Endothelial cell of umbilical vein (primary cell): ENCODE results near the gene ARID2. TPM values are rescaled to one million over a fixed set of nuclear protein-coding genes. Genes with fewer than 3 reads are reported as not detected.
A peak's percentile ranks its signal among the peaks of the same experiment; 100 is the strongest.

Source experiments
- Bru-seq: library from RNA; stranded (reverse); fragments of 400-500 nt; gene quantifications from one replicate; lab custom pipeline; 2021; lab: Mats Ljungman, UMichigan
- BruChase-seq, 2 experiments: library from RNA; stranded (reverse); fragments of 400-500 nt; gene quantifications; one replicate each; lab custom pipeline; 2021; lab: Mats Ljungman, UMichigan
- BruUV-seq: library from RNA; stranded (reverse); fragments of 400-500 nt; replicated peaks from 2 replicates; lab custom pipeline; 2021; lab: Mats Ljungman, UMichigan
- CTCF ChIA-PET: fragments of 300-600, 350-600 bp; sonication (Branson Sonifier 250); formaldehyde crosslinking; loops from one replicate; lab custom pipeline; 2021; ENCODE audit warnings: antibody characterized with exemption, inconsistent platforms; lab: Charles Lee
- POLR2A ChIA-PET: fragments of 300-600, 350-600 bp; sonication (Branson Sonifier 250); formaldehyde crosslinking; loops from one replicate; lab custom pipeline; 2021; ENCODE audit warnings: antibody characterized with exemption, inconsistent platforms; lab: Charles Lee
- DNase-seq: peaks from one replicate; pipeline ENCODE4 v3.0.0-alpha.2; 2011; ENCODE audit warnings: low read depth, low spot score
- FAIRE-seq: peaks from 2 replicates; lab custom pipeline; 2011; peaks lifted over from hg19 to GRCh38; lab: Jason Lieb, UNC
- H2AFZ ChIP-seq: 2 replicates; pipeline ENCODE4 v1.6.0; 2012; ENCODE audit warnings: low read depth, low read length, control low read depth, inconsistent platforms
- H3K27ac ChIP-seq: 2 replicates; pipeline ENCODE4 v1.5.1; 2011; ENCODE audit warnings: low read depth, mild to moderate bottlenecking, control low read depth, low read length, moderate library complexity; ENCODE audit not compliant: insufficient read depth
- H3K27me3 ChIP-seq, 2 experiments: 2 replicates each; pipeline versions ENCODE4 v1.6.0 to v1.6.1; 2011; ENCODE audit warnings: low read length in 2 of 2, mixed read lengths in 1 of 2; ENCODE audit not compliant: control insufficient read depth in 2 of 2, insufficient read depth in 2 of 2
- H3K36me3 ChIP-seq, 2 experiments: 2 replicates in 1 of 2; 3 replicates in 1 of 2; pipeline ENCODE4 v1.5.1; 2011; ENCODE audit warnings: low read length in 2 of 2, mild to moderate bottlenecking in 1 of 2, moderate library complexity in 1 of 2; ENCODE audit not compliant: control insufficient read depth in 2 of 2, insufficient read depth in 2 of 2; ENCODE audit errors: extremely low read depth in 1 of 2
- H3K4me1 ChIP-seq: 3 replicates; pipeline ENCODE4 v1.5.1; 2011; ENCODE audit warnings: mild to moderate bottlenecking, low read length; ENCODE audit not compliant: control insufficient read depth, insufficient read depth; ENCODE audit errors: extremely low read depth
- H3K4me2 ChIP-seq: 2 replicates; pipeline ENCODE4 v1.6.1; 2011; ENCODE audit warnings: low read length, control low read depth, mixed read lengths; ENCODE audit not compliant: insufficient read depth
- H3K4me3 ChIP-seq, 3 experiments: fragments of 200-600 bp in 1 of 3; sonication (generic), shearing (Covaris generic) in 1 of 3; replicated peaks in 1 of 3; 2 replicates each; pipeline ENCODE4 v1.5.1; 2011 to 2016; ENCODE audit warnings: control low read depth in 3 of 3, low read length in 3 of 3, mild to moderate bottlenecking in 2 of 3, inconsistent platforms in 1 of 3, low read depth in 1 of 3, moderate library complexity in 1 of 3; ENCODE audit not compliant: insufficient read depth in 1 of 3
- H3K79me2 ChIP-seq: 2 replicates; pipeline ENCODE4 v1.6.0; 2012; ENCODE audit warnings: low read length, inconsistent platforms; ENCODE audit not compliant: control insufficient read depth, insufficient read depth
- H3K9ac ChIP-seq: replicated peaks from 2 replicates; pipeline ENCODE3; 2011; ENCODE audit warnings: low read length, control low read depth; ENCODE audit not compliant: insufficient read depth; ENCODE audit errors: extremely low read depth
- H3K9me1 ChIP-seq: replicated peaks from 3 replicates; pipeline ENCODE4 v1.6.0; 2011; ENCODE audit warnings: mild to moderate bottlenecking, low read length; ENCODE audit not compliant: control insufficient read depth, insufficient read depth; ENCODE audit errors: extremely low read depth
- H3K9me3 ChIP-seq: replicated peaks from 2 replicates; pipeline ENCODE4 v1.5.1; 2012; ENCODE audit warnings: low read length, inconsistent platforms; ENCODE audit not compliant: control insufficient read depth, insufficient read depth
- H4K20me1 ChIP-seq: replicated peaks from 2 replicates; pipeline ENCODE3; 2011; ENCODE audit warnings: mild to moderate bottlenecking, low read length; ENCODE audit not compliant: control insufficient read depth, insufficient read depth; ENCODE audit errors: extremely low read depth
- EZH2 ChIP-seq: IDR thresholded peaks from 2 replicates; pipeline ENCODE4 v1.6.1; 2012; ENCODE audit warnings: borderline replicate concordance, low read depth, mild to moderate bottlenecking, moderate library complexity, low read length, inconsistent platforms; ENCODE audit not compliant: severe bottlenecking
- FOS ChIP-seq: IDR thresholded peaks from 2 replicates; pipeline ENCODE4 v1.6.1; 2011; ENCODE audit warnings: mild to moderate bottlenecking, low read length, moderate library complexity, borderline replicate concordance; ENCODE audit not compliant: insufficient read depth
- GATA2 ChIP-seq: IDR thresholded peaks from 2 replicates; pipeline ENCODE4 v1.7.0; 2011; ENCODE audit warnings: low read depth, mild to moderate bottlenecking, moderate library complexity, mixed read lengths, low read length; ENCODE audit not compliant: insufficient read length, insufficient read depth
- JUN ChIP-seq: IDR thresholded peaks from 2 replicates; pipeline ENCODE4 v1.6.1; 2011; ENCODE audit warnings: borderline replicate concordance, low read depth; ENCODE audit not compliant: insufficient read length, insufficient read depth
- MAX ChIP-seq: IDR thresholded peaks from 2 replicates; pipeline ENCODE4 v1.6.1; 2011; ENCODE audit not compliant: insufficient read depth, insufficient read length
- MYC ChIP-seq: IDR thresholded peaks from one replicate; pipeline ENCODE4 v1.6.1; 2011; ENCODE audit warnings: mild to moderate bottlenecking, low read depth, low read length
- POLR2A ChIP-seq: IDR thresholded peaks from 2 replicates; pipeline ENCODE4 v1.6.1; 2012; ENCODE audit warnings: low read depth, mild to moderate bottlenecking, control low read depth, low read length
- POLR2AphosphoS5 ChIP-seq: IDR thresholded peaks from 2 replicates; pipeline ENCODE4 v1.6.1; 2012; ENCODE audit warnings: low read depth, mild to moderate bottlenecking, control low read depth, low read length, moderate library complexity; ENCODE audit not compliant: insufficient read depth
- dilution Hi-C: fragments of 300-500 bp; cut with MboI; formaldehyde crosslinking; loops from one replicate; pipeline ENCODE4 v1.15.0; 2019; ENCODE audit warnings: low sequenced_read_pairs; ENCODE audit not compliant: extremely low pct_ligation_motif_present
- intact Hi-C: fragments of 100-400 bp; cut with micrococcal nuclease; formaldehyde crosslinking; loops from one replicate; pipeline ENCODE4 v1.10.0; 2022
- long read RNA-seq: library from polyadenylated mRNA; stranded (forward); transcript quantifications from one replicate; pipeline ENCODE4 v2.0.0, GENCODE V29; 2021
- polyA minus RNA-seq, 3 experiments: library from RNA; depleted of rRNA, polyadenylated mRNA; stranded (reverse); fragments of >200 nt; gene quantifications; 1 replicate in 1 of 3; 2 replicates in 2 of 3; pipeline ENCODE4 v1.2.3, GENCODE V29; 2011
- polyA plus RNA-seq, 4 experiments: library from polyadenylated mRNA; depleted of rRNA in 3 of 4; stranded (reverse) in 3 of 4; unstranded in 1 of 4; fragments of >200 nt; gene quantifications; 2 replicates each; pipeline versions ENCODE4 v1.2.1 to v1.2.3, GENCODE V29; 2011 to 2012; ENCODE audit warnings: missing spikeins in 1 of 4
- total RNA-seq: library from RNA; stranded (reverse); gene quantifications from 2 replicates; pipeline ENCODE4 v1.2.3, GENCODE V29; 2021
- TF ChIP-seq, protein P1 (sequence below), 2 donors: IDR thresholded peaks; 1 replicate in 1 of 2; 2 replicates in 1 of 2; pipeline ENCODE4 v1.5.1; 2011; ENCODE audit warnings: low read length in 2 of 2, mild to moderate bottlenecking in 2 of 2, moderate library complexity in 2 of 2, control low read depth in 1 of 2, inconsistent platforms in 1 of 2, low read depth in 1 of 2; ENCODE audit not compliant: insufficient read depth in 1 of 2; ENCODE audit errors: extremely low read depth in 1 of 2

ARID2 gene, protein sequence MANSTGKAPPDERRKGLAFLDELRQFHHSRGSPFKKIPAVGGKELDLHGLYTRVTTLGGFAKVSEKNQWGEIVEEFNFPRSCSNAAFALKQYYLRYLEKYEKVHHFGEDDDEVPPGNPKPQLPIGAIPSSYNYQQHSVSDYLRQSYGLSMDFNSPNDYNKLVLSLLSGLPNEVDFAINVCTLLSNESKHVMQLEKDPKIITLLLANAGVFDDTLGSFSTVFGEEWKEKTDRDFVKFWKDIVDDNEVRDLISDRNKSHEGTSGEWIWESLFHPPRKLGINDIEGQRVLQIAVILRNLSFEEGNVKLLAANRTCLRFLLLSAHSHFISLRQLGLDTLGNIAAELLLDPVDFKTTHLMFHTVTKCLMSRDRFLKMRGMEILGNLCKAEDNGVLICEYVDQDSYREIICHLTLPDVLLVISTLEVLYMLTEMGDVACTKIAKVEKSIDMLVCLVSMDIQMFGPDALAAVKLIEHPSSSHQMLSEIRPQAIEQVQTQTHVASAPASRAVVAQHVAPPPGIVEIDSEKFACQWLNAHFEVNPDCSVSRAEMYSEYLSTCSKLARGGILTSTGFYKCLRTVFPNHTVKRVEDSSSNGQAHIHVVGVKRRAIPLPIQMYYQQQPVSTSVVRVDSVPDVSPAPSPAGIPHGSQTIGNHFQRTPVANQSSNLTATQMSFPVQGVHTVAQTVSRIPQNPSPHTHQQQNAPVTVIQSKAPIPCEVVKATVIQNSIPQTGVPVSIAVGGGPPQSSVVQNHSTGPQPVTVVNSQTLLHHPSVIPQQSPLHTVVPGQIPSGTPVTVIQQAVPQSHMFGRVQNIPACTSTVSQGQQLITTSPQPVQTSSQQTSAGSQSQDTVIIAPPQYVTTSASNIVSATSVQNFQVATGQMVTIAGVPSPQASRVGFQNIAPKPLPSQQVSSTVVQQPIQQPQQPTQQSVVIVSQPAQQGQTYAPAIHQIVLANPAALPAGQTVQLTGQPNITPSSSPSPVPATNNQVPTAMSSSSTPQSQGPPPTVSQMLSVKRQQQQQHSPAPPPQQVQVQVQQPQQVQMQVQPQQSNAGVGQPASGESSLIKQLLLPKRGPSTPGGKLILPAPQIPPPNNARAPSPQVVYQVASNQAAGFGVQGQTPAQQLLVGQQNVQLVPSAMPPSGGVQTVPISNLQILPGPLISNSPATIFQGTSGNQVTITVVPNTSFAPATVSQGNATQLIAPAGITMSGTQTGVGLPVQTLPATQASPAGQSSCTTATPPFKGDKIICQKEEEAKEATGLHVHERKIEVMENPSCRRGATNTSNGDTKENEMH (N-terminal part only)
- 26.7 and 28.9 TPM in 2 replicates for total RNA-seq
- 10.8 and 12.2 TPM in 2 replicates for polyA plus RNA-seq
- 7.6 and 8.2 TPM in 2 replicates for polyA plus RNA-seq (2011; cell fraction: cytosol; rRNA removed)
- 38.1 and 44.3 TPM in 2 replicates for polyA plus RNA-seq (2011; cell fraction: nucleus; rRNA removed)
- 7.7 and 9.0 TPM in 2 replicates for polyA plus RNA-seq (2012)
- polyA minus RNA-seq = 76.5 and 76.8 TPM in 2 replicates
- 33.9 TPM for polyA minus RNA-seq (2011; cell fraction: cytosol; rRNA and poly(A)+ RNA removed)
- 153 and 244 TPM in 2 replicates for polyA minus RNA-seq (2011; cell fraction: nucleus; rRNA and poly(A)+ RNA removed)
- percentile 90 among the genes with signal in this experiment for Bru-seq, nascent RNA
- percentile 74 among the genes with signal in this experiment for BruChase-seq, experiment 1, labeled RNA remaining after a 6-hour chase
- BruChase-seq, experiment 2, labeled RNA remaining after a 2-hour chase = percentile 83 among the genes with signal in this experiment
- long read RNA-seq, full-length matches to known transcripts = 3 of 5 reads
- long read RNA-seq, partial matches to known transcripts = 2 of 5 reads
- long read RNA-seq, other reads (novel, unspliced or antisense) = 0 of 5 reads

GRCh38 chr12:45729233-45730083 is at the start of gene ARID2:
Gene ARID2 (plus strand): TSS chr12:45729706. CDS start chr12:45729837, 131 bp downstream.
- no peaks in the 10 kb centered on the region for H3K9me1 ChIP-seq
- H3K9ac ChIP-seq = peak within 1 kb of the TSS; percentile 96
- DNase-seq (peak; percentile 62), FAIRE-seq (no peak)
- no peaks in the 10 kb centered on the region for H3K36me3 ChIP-seq
- H3K27me3 ChIP-seq = no peaks in the 10 kb centered on the region
- H3K4me1 ChIP-seq = peaks cover 32% of the 10 kb centered on the region
- no TSS peak for BruUV-seq
- peak within 1 kb of the TSS; percentile 98 for H3K4me2 ChIP-seq
- H3K9me3 ChIP-seq = no peaks in the 10 kb centered on the region
- dilution Hi-C loops (no loop called here), intact Hi-C loops (loop anchor here (2.0 kb wide), 1 partner anchor 495 kb away; no protein-coding TSS in a partner anchor)
- no peak for TF ChIP-seq POLR2AphosphoS5
- no peak for TF ChIP-seq EZH2
- no peak for TF ChIP-seq MYC
- no peak for TF ChIP-seq FOS
- TF ChIP-seq, protein P1, sequence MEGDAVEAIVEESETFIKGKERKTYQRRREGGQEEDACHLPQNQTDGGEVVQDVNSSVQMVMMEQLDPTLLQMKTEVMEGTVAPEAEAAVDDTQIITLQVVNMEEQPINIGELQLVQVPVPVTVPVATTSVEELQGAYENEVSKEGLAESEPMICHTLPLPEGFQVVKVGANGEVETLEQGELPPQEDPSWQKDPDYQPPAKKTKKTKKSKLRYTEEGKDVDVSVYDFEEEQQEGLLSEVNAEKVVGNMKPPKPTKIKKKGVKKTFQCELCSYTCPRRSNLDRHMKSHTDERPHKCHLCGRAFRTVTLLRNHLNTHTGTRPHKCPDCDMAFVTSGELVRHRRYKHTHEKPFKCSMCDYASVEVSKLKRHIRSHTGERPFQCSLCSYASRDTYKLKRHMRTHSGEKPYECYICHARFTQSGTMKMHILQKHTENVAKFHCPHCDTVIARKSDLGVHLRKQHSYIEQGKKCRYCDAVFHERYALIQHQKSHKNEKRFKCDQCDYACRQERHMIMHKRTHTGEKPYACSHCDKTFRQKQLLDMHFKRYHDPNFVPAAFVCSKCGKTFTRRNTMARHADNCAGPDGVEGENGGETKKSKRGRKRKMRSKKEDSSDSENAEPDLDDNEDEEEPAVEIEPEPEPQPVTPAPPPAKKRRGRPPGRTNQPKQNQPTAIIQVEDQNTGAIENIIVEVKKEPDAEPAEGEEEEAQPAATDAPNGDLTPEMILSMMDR (IDR thresholded peaks at IDR 0.05; ENCODE audit: extremely low read depth in 1 of 2, insufficient read depth in 1 of 2, low read depth in 1 of 2, low read length in 2 of 2) = no peak
- TF ChIP-seq POLR2A = no peak
- TF ChIP-seq GATA2 = no peak
- no peak for TF ChIP-seq JUN
- no peak for TF ChIP-seq MAX
- peak within 1 kb of the TSS; percentile 71 to 95 (median 92) for H3K4me3 ChIP-seq
- ChIA-PET CTCF (interaction anchor here (0.6 to 11.2 kb wide), 9 partner anchors 12 to 514 kb away, joined by 3 to 337 read pairs (median 4); partner anchors contain the start of gene ANO6), POLR2A (no interaction called here)
- H3K27ac ChIP-seq = peak within 1 kb of the TSS; percentile 89
- H2AFZ ChIP-seq = peak within 1 kb of the TSS; percentile 44
- peaks cover 60% of the 10 kb centered on the region for H3K79me2 ChIP-seq
- no peaks in the 10 kb centered on the region for H4K20me1 ChIP-seq
